Mesodermal cell (in vitro differentiated cells): ENCODE data around the gene PTK7.
A peak's percentile ranks its signal among the peaks of the same experiment; 100 is the strongest.
"Not testable (repeated sequence)": the region's sequence is repeated elsewhere in the genome, so short reads cannot be mapped to it uniquely, and the experiment has no call there.

Experiments used
- H3K27ac ChIP-seq: 2 replicates; pipeline ENCODE4 v1.7.0; 2013; ENCODE audit warnings: mild to moderate bottlenecking, low read depth, low read length, moderate library complexity; ENCODE audit not compliant: severe bottlenecking
- H3K36me3 ChIP-seq: 2 replicates; pipeline ENCODE4 v1.7.1; 2013; ENCODE audit warnings: mild to moderate bottlenecking, low read length, moderate library complexity; ENCODE audit not compliant: control insufficient read depth, insufficient read depth
- H3K4me1 ChIP-seq: one replicate; pipeline ENCODE4 v1.7.1; 2013; ENCODE audit warnings: mild to moderate bottlenecking, low read length; ENCODE audit not compliant: insufficient read depth, control insufficient read depth, poor library complexity, severe bottlenecking
- H3K4me3 ChIP-seq: 2 replicates; pipeline ENCODE4 v1.7.0; 2013; ENCODE audit warnings: low read length, control low read depth, mild to moderate bottlenecking; ENCODE audit not compliant: insufficient read depth, poor library complexity, severe bottlenecking; ENCODE audit errors: extremely low read depth
- H3K9me3 ChIP-seq: 2 replicates; pipeline ENCODE4 v1.7.1; 2013; ENCODE audit warnings: mild to moderate bottlenecking, low read length, moderate library complexity; ENCODE audit not compliant: control insufficient read depth
- WGBS, 2 experiments: methylation state at CpG; one replicate each; pipeline ENCODE4 v1.1.5; 2013; ENCODE audit warnings: missing lambda C conversion rate in 2 of 2; ENCODE audit not compliant: insufficient coverage in 2 of 2; 5-methylcytosine and 5-hydroxymethylcytosine counted together

PTK7 gene

GRCh38 chr6:43074847-43075669, 1.1 kb upstream of the PTK7 start:
- Histone ChIP-seq H3K27ac (peak overlapping the region; percentile 53), H3K36me3 (peaks cover 21% of the 10 kb centered on the region), H3K9me3 (no peaks in the 10 kb centered on the region), H3K4me1 (peaks cover 23% of the 10 kb centered on the region), H3K4me3 (no peak overlapping the region)
- WGBS, 2 experiments, result 85% methylated on average over 1 of the region's 6 CpGs; no CpG with 5 or more reads in 1 of the 2 experiments

- H3K36me3 ChIP-seq, result peaks cover 22% of the 10 kb centered on the region
- H3K27ac ChIP-seq, result peak overlapping the region; percentile 81
- no peaks in the 10 kb centered on the region for H3K9me3 ChIP-seq
- peak overlapping the region; percentile 94 for H3K4me3 ChIP-seq
- 0% methylated on average over 52 to 53 of the region's 72 CpGs for WGBS, 2 experiments
- H3K4me1 ChIP-seq, result peaks cover 23% of the 10 kb centered on the region
Observed at GRCh38 chr6:43076464-43077332, 584 bp downstream of the PTK7 start.

- 0 to 11% methylated on average over 4 to 5 of the region's 8 CpGs for WGBS, 2 experiments
- peaks cover 23% of the 10 kb centered on the region for H3K4me1 ChIP-seq
- no peaks in the 10 kb centered on the region for H3K9me3 ChIP-seq
- H3K27ac ChIP-seq, result peak overlapping the region; percentile 81
- H3K4me3 ChIP-seq, result peak overlapping the region; percentile 94
- peaks cover 22% of the 10 kb centered on the region for H3K36me3 ChIP-seq
Observed at GRCh38 chr6:43077333-43077809, 1.3 kb downstream of the PTK7 start.

GRCh38 chr6:43077981-43078511, 1.9 kb downstream of the PTK7 start:
- Histone ChIP-seq H3K4me1 (peaks cover 27% of the 10 kb centered on the region), H3K4me3 (peak overlapping the region; percentile 94), H3K9me3 (no peaks in the 10 kb centered on the region), H3K27ac (no peak overlapping the region), H3K36me3 (peaks cover 16% of the 10 kb centered on the region)
- WGBS, 2 experiments, result 63 to 76% methylated on average over 6 of the region's 6 CpGs

GRCh38 chr6:43078691-43079090, 2.6 kb downstream of the PTK7 start:
- peaks cover 27% of the 10 kb centered on the region for H3K4me1 ChIP-seq
- WGBS, 2 experiments, result 100% methylated on average over 1 of the region's 2 CpGs; no CpG with 5 or more reads in 1 of the 2 experiments
- peak overlapping the region; percentile 94 for H3K4me3 ChIP-seq
- H3K36me3 ChIP-seq, result peaks cover 11% of the 10 kb centered on the region
- no peak overlapping the region for H3K27ac ChIP-seq
- no peaks in the 10 kb centered on the region for H3K9me3 ChIP-seq

GRCh38 chr6:43081043-43081442, 4.9 kb downstream of the PTK7 start:
- Histone ChIP-seq H3K27ac (no peak overlapping the region), H3K4me3 (no peak overlapping the region), H3K9me3 (no peaks in the 10 kb centered on the region), H3K4me1 (peaks cover 18% of the 10 kb centered on the region), H3K36me3 (peaks cover 9% of the 10 kb centered on the region)
- 86 to 96% methylated on average over 3 of the region's 4 CpGs for WGBS, 2 experiments

GRCh38 chr6:43081922-43082321, 5.8 kb downstream of the PTK7 start:
- not testable (repeated sequence) for H3K27ac ChIP-seq, H3K4me3 ChIP-seq, H3K36me3 ChIP-seq, H3K9me3 ChIP-seq
- peaks cover 18% of the 10 kb centered on the region for H3K4me1 ChIP-seq
- 99% methylated on average over 7 to 8 of the region's 9 CpGs for WGBS, 2 experiments

GRCh38 chr6:43082806-43083655, 6.9 kb downstream of the PTK7 start:
- Histone ChIP-seq H3K36me3 (peaks cover 9% of the 10 kb centered on the region), H3K9me3 (no peaks in the 10 kb centered on the region), H3K27ac (peak overlapping the region; percentile 18), H3K4me3 (no peak overlapping the region), H3K4me1 (peaks cover 13% of the 10 kb centered on the region)
- WGBS, 2 experiments, result 88 to 91% methylated on average over 8 to 10 of the region's 13 CpGs

GRCh38 chr6:43086022-43086658, 10.0 kb downstream of the PTK7 start:
- peaks cover 31% of the 10 kb centered on the region for H3K4me1 ChIP-seq
- H3K36me3 ChIP-seq, result peaks cover under 1% of the 10 kb centered on the region
- H3K27ac ChIP-seq, result no peak overlapping the region
- no peak overlapping the region for H3K4me3 ChIP-seq
- no peaks in the 10 kb centered on the region for H3K9me3 ChIP-seq
- 94 to 95% methylated on average over 3 to 6 of the region's 8 CpGs for WGBS, 2 experiments
